ENCODE measurements around the gene TLCD1. TPM values are rescaled to one million over a fixed set of nuclear protein-coding genes. Genes with fewer than 3 reads are reported as not detected.

Gene TLCD1
- total RNA-seq, 1 donor from 2014 or later, result 41.0 TPM

DNA sequence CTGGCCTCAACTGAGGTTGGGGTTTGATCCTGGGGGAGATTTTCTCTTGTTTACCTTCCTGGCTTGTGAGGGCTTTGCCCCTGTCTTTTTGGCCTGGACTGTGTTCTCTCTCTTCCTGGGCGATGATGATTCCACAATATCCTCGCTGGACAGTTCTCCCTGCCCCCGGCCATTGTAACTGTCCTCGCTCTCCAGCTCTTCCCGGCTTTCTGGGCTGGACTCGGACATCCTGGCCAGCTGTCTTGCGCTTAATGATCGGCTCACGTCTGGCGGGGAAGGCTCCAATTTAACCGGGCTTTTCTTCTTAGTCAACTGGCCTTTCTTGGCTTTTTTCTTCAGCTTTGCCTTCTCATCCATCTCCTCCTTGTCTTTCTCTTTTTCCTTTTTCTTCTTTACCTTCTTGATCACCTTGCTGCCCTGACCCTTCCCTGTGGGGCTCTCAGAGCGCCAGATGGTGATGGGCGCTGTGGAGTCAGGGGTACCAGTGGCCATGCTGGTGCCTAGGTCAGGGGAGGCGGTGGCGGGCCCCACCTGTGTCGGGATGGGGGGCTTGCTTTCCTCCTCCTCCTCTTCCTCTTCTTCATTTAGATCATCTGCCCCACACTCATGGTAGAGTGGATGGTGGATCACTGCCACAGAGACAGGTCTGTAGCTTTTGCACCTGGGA lies 22.3 kb downstream of the TLCD1 start:
- no peak for ATAC-seq (ENCODE audit: low read depth)
- intact Hi-C loops (cut with micrococcal nuclease), result no loop called here
- Mint-ChIP-seq H3K9me3 (no peaks in the 10 kb centered on the region), H3K4me3 (no peak overlapping the region), H3K27me3 (no peaks in the 10 kb centered on the region), H3K4me1 (no peaks in the 10 kb centered on the region), H3K36me3 (ENCODE audit: low read depth) (peaks cover 66% of the 10 kb centered on the region), H3K27ac (no peak overlapping the region)
- DNase-seq, result no peak
- ChIA-PET POLR2A (interaction anchor here (0.7 kb wide), 1 partner anchor 203 kb away, joined by 3 read pairs; no protein-coding TSS in a partner anchor), CTCF (interaction anchor here (1.1 kb wide), 1 partner anchor 60 kb away, joined by 4 read pairs; no protein-coding TSS in a partner anchor)
- TF ChIP-seq, protein P1, sequence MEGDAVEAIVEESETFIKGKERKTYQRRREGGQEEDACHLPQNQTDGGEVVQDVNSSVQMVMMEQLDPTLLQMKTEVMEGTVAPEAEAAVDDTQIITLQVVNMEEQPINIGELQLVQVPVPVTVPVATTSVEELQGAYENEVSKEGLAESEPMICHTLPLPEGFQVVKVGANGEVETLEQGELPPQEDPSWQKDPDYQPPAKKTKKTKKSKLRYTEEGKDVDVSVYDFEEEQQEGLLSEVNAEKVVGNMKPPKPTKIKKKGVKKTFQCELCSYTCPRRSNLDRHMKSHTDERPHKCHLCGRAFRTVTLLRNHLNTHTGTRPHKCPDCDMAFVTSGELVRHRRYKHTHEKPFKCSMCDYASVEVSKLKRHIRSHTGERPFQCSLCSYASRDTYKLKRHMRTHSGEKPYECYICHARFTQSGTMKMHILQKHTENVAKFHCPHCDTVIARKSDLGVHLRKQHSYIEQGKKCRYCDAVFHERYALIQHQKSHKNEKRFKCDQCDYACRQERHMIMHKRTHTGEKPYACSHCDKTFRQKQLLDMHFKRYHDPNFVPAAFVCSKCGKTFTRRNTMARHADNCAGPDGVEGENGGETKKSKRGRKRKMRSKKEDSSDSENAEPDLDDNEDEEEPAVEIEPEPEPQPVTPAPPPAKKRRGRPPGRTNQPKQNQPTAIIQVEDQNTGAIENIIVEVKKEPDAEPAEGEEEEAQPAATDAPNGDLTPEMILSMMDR (IDR thresholded peaks at IDR 0.05), result no peak

DNA sequence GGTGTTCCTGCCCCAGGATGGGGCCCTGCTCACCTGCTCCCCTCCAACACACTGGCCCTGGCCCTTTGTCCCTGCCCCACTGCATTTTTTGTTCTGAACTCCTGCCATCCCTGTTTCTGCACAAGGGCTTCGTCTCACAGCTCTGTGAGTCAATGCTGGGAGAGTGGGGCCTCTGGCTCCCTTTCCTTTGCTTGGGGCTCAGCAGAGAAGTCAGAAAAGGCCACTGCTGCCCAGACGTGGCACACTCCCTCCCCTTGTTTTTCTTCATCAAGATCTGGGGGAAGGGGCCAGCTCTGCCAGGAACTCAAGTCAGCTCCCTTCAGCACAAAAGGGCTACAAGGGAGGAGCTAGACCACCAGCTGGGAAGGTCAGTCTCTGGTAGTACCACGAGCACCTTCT lies 23.3 kb downstream of the TLCD1 start:
- no peak for ATAC-seq (ENCODE audit: low read depth)
- H3K9me3 Mint-ChIP-seq, result no peaks in the 10 kb centered on the region
- no peaks in the 10 kb centered on the region for H3K27me3 Mint-ChIP-seq
- H3K4me1 Mint-ChIP-seq, result no peaks in the 10 kb centered on the region
- H3K36me3 Mint-ChIP-seq (ENCODE audit: low read depth), result peaks cover 75% of the 10 kb centered on the region
- CTCF ChIA-PET, result no interaction called here
- DNase-seq, result no peak
- intact Hi-C loops (cut with micrococcal nuclease), result no loop called here
- TF ChIP-seq, protein P1 (IDR thresholded peaks at IDR 0.05), result no peak
- POLR2A ChIA-PET, result interaction anchor here (1.4 kb wide), 1 partner anchor 8 kb away, joined by 5 read pairs; the partner anchor contains the start of gene PROCA1
- H3K27ac Mint-ChIP-seq, result no peak overlapping the region
- no peak overlapping the region for H3K4me3 Mint-ChIP-seq

DNA sequence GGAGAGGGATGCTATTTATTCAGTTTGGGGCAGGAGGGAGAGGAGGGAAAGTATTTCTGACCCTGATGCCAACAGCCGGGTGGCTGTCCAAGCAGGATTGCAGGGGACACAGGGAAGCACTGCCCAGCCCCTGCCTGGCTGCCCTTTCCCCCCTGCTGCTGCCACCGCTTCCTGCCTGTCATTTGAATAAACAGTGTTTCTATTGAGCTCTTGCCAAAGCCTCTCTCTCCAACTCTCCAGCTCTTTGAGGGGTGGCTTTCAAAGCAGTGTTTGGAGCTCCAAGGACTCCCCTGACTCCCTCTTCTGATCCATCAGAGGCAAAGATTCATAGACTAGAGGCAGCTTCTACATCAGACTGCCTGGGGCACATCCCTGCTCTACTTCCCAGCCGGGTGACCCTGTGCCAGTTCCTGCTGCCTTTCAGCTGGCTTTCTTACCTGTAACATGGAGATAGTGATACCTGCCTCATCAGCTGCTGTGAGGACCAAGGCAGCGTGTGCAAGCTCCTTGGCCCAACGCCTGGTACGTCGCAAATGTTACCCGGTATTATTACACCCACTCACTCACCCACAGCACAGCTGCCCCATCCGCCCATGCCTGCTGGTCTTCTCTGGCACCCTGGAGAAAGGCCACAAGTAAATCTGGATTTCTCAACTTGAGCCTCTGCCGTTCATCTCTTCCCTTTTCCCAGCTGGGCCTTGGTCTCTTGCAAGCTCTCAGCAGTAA lies 23.8 kb downstream of the TLCD1 start:
- TF ChIP-seq, protein P1 (IDR thresholded peaks at IDR 0.05), result no peak
- H3K36me3 Mint-ChIP-seq (ENCODE audit: low read depth), result peaks cover 81% of the 10 kb centered on the region
- intact Hi-C loops (cut with micrococcal nuclease), result no loop called here
- no peak overlapping the region for H3K4me3 Mint-ChIP-seq
- no peaks in the 10 kb centered on the region for H3K27me3 Mint-ChIP-seq
- no peak for DNase-seq
- no peaks in the 10 kb centered on the region for H3K9me3 Mint-ChIP-seq
- no peak overlapping the region for H3K27ac Mint-ChIP-seq
- no peak for ATAC-seq (ENCODE audit: low read depth)
- POLR2A ChIA-PET, result interaction anchor here (1.4 kb wide), 1 partner anchor 9 kb away, joined by 5 read pairs; the partner anchor contains the start of gene PROCA1
- CTCF ChIA-PET, result no interaction called here
- H3K4me1 Mint-ChIP-seq, result no peaks in the 10 kb centered on the region

DNA sequence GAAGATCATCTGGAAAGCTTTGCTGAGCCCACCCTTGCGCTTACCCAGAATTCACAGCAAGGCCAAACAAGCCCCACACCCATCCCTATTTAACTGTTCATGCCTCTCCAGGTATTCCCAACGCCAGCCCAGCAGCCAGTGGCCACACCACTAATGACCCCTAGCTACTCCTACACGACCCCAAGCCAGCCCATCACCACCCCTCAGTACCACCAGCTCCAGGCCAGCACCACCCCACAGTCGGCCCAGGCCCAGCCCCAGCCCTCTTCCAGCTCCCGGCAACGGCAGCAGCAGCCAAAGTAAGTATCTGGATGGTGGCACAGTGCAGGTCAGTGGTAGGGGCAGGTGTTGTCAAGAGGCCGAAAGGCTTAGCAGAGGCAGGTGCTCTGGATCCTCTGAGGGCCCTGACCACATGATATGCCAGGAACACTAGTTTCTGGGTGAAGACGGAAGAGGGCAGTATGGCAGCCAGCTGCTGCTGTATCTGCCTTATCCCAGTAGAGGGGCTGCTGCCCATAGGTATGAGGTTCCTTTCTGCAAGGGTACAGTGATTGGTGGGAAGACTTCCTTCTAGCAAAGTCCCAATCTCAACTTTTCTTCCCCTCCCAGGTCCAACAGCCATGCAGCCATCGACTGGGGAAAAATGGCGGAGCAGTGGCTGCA lies 25.1 kb downstream of the TLCD1 start:
- Mint-ChIP-seq H3K9me3 (no peaks in the 10 kb centered on the region), H3K36me3 (ENCODE audit: low read depth) (peaks cover 91% of the 10 kb centered on the region), H3K27me3 (no peaks in the 10 kb centered on the region), H3K4me1 (no peaks in the 10 kb centered on the region), H3K27ac (no peak overlapping the region), H3K4me3 (no peak overlapping the region)
- ATAC-seq (ENCODE audit: low read depth) (no peak), DNase-seq (no peak)
- intact Hi-C loops (cut with micrococcal nuclease), result no loop called here
- TF ChIP-seq, protein P1 (IDR thresholded peaks at IDR 0.05), result no peak
- ChIA-PET CTCF (no interaction called here), POLR2A (no interaction called here)

DNA sequence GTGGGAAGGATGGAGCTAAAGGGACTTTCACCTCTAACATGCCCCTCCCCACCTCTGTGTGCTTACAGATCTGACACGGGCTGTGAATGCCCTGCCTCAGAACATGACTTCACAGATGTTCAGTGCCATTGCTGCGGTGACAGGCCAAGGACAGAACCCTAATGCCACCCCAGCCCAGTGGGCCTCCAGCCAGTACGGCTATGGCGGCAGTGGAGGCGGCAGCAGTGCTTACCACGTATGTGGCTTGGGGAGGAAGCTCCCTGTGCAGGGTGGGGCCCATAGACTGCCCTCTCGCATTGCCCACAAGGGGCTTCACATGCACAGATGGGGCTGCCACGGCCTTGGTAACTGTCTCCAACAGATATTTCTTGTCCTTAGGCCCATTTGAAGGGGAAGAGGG lies 25.8 kb downstream of the TLCD1 start:
- TF ChIP-seq, protein P1 (IDR thresholded peaks at IDR 0.05), result no peak
- Mint-ChIP-seq H3K27me3 (no peaks in the 10 kb centered on the region), H3K27ac (no peak overlapping the region), H3K9me3 (no peaks in the 10 kb centered on the region), H3K4me3 (no peak overlapping the region), H3K4me1 (no peaks in the 10 kb centered on the region), H3K36me3 (ENCODE audit: low read depth) (peaks cover 91% of the 10 kb centered on the region)
- ChIA-PET POLR2A (interaction anchor here (0.6 kb wide), 1 partner anchor 99 kb away, joined by 5 read pairs; no protein-coding TSS in a partner anchor), CTCF (no interaction called here)
- no peak for ATAC-seq (ENCODE audit: low read depth)
- DNase-seq, result no peak
- intact Hi-C loops (cut with micrococcal nuclease), result no loop called here

All from activated B cell treated with CpG ODN at 0.5 μM for 24 hours (primary cell).